NCI-H2107 (cell line): Measurements from ENCODE around the gene CNTNAP2.

Experiments
- DNase-seq: peaks from one replicate; lab custom pipeline; 2025; lab: John Stamatoyannopoulos, UW

CNTNAP2 gene

DNA sequence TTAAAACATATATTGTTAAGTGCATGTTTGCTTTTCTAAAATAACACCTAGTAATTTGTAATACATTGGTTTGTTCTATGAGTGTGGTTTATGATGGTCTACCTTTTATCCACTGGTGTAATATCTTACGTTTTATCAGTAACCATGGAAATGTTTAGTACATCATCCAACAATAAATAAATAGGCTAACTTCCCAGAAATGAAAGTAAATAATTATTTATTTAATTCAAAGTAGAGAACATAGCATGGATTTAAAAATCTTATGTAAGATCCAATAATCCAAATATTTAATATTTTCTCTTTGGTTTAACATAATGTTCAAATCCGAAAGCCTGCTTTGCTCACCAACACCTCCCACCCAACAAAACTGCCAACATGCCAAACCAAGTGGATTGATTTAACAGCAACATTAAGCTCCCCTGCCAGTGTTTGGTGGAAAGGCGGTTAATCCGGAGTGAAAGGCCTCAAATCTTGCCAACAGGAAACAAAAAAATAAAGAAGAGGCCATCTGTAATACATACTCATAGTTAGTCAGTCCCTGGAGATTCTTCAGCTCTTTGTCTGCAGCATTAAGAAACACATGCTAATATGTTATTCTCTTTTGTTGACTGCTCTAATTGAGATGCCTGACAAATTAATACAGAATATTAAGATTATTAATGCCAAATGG lies 897.8 kb downstream of the CNTNAP2 start:
- DNase-seq = no peak

DNA sequence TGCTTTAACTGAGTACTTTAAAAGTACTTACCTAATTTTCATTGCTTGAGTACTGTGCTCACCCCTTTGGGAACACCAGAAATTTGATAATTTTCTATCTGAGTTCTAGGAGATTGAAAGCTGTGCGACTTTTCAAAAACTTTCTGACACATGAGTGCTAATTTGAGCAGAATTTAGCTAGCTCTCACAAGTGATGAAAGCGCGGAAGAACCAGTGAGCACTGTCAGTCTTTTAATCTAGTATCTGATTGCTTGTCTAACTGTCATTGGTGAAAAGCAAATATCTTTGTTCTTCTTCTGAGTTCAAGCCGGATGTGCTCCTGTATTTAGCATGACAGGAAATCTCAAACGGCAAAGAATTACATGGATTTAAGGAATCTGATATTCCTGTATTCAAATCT lies 899.4 kb downstream of the CNTNAP2 start:
- DNase-seq = no peak

GRCh38 chr7:147022056-147022455 lies 905.5 kb downstream of the CNTNAP2 start:
- no peak for DNase-seq

GRCh38 chr7:147023440-147023839 lies 906.8 kb downstream of the CNTNAP2 start:
- DNase-seq = no peak

DNA sequence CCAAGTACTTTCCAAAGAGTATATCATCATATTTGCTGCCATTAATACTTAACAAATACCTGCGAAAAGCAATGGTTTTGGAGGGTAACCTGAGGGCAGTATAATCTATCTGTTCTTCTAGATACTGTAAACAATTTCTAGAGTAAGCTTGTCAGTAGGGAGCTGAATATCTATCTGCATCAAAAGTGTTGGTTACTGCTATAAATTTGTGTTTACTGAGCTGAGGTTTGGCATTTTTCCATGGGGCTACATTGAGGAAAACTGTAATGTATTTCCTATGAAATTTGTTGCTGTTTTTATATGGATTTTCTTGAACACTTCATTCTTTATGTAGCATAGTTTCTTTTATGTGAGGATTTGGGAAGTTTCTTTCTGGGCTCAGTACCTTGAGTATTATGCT lies 913.4 kb downstream of the CNTNAP2 start:
- DNase-seq = no peak

GRCh38 chr7:147033641-147034040 lies 917.0 kb downstream of the CNTNAP2 start:
- DNase-seq = no peak

- DNase-seq = no peak
These were observed 924.8 kb downstream of the CNTNAP2 start for GRCh38 chr7:147041438-147041837.

- no peak for DNase-seq
These were observed 928.3 kb downstream of the CNTNAP2 start for GRCh38 chr7:147044941-147045340.

GRCh38 chr7:147047696-147048095 lies 931.1 kb downstream of the CNTNAP2 start:
- DNase-seq = no peak

DNA sequence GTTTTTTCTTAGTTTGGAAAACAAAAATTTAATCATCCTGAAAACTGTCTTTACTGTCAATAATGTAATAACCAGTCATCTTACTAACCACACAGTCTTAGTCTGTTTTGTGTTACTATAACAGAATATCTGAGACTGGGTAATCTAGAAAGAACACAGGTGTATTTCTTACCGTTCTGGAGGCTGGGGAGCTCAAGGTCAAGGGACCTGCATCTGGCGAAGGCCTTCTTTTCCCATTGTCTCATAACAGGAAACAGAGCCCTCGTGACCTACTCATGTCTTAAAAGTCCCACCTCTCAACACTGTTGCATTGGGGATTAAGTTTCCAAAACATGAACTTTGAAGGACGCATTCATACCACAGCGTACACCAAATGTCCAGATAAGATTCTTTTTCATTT lies 932.3 kb downstream of the CNTNAP2 start:
- no peak for DNase-seq

- no peak for DNase-seq
These were observed 936.2 kb downstream of the CNTNAP2 start for GRCh38 chr7:147052818-147053217.

DNA sequence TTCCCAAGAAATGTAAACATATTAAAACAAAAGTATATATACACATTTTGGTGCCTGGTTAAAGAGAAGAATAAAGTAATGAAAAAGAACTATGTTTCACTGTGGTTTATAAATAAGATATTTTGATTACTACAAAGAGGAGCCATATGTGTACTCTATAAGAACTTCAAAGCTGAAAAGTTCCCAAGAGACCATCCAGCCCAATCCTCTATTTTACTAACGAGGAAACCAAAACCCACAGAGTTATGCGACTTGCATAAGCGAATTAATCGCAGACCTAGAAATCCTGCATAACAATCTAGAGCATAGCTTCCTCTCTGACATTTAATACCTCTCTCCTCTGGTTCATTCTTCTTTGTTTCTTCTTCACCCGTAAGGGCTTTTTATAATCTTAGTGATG lies 937.1 kb downstream of the CNTNAP2 start:
- no peak for DNase-seq

DNA sequence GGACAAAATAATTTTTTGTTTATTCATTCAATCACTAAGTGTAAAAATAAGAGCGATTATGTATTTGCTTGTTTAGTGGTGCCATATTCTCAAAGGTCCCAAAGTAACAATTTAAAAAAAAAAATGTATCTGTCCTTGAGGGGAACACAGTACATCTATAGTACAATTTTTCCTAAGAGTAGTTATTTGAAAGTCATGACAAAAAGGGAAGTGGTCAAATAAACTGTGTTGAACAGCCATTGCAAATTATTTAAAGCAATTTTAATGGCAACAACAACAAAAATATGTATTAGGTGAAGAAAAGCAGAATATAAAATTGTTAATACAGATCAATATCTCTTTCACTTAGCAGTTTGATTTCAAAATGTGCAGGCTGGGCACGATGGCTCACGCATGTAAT lies 943.5 kb downstream of the CNTNAP2 start:
- DNase-seq = no peak

DNA sequence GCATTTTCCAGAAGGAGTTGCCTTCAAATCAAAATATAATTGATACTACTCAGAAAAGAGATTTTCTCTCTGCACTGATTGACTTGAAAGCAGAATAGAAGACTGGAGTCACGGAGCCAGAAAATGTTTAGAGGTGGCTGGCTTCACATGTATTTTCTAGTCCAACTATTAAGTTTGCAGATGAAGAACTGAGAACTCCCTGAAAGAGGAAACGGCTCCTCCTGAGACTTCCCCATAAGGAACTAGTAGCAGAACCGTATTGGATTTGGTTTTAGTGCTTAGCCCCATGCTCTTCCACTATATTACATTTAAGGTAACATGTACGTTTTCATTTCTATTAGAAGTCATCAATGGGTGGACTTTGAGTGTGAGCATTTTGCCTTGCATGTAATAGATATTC lies 946.3 kb downstream of the CNTNAP2 start:
- no peak for DNase-seq

GRCh38 chr7:147068842-147069241 lies 952.2 kb downstream of the CNTNAP2 start:
- no peak for DNase-seq

- no peak for DNase-seq
These were observed 953.2 kb downstream of the CNTNAP2 start for GRCh38 chr7:147069771-147070170.

GRCh38 chr7:147070886-147071285 lies 954.3 kb downstream of the CNTNAP2 start:
- DNase-seq = no peak

GRCh38 chr7:147071536-147071935 lies 954.9 kb downstream of the CNTNAP2 start:
- DNase-seq = no peak

GRCh38 chr7:147078312-147078711 lies 961.7 kb downstream of the CNTNAP2 start:
- no peak for DNase-seq

- DNase-seq = no peak
These were observed 962.5 kb downstream of the CNTNAP2 start for GRCh38 chr7:147079083-147079482.

- no peak for DNase-seq
These were observed 963.4 kb downstream of the CNTNAP2 start for GRCh38 chr7:147079921-147080420.

DNA sequence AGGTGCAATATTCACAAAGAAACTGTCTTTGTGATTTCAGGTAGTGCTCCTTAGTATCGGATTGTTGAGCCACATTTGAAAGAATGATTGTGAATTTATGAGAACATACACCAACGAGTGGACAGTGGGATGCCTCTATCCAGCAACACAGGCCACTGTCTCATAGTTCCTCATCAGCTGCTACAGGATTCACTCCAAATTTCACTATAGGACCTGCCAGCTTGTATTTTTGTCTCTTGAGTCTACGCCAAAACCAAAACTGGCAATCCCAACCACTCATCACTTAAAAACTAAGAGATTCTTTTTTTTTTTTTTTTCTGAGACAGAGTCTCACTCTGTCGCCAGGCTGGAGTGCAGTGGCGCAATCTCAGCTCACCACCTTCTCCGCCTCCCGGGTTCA lies 964.5 kb downstream of the CNTNAP2 start:
- DNase-seq = no peak

- no peak for DNase-seq
These were observed 972.5 kb downstream of the CNTNAP2 start for GRCh38 chr7:147089051-147089461.

DNA sequence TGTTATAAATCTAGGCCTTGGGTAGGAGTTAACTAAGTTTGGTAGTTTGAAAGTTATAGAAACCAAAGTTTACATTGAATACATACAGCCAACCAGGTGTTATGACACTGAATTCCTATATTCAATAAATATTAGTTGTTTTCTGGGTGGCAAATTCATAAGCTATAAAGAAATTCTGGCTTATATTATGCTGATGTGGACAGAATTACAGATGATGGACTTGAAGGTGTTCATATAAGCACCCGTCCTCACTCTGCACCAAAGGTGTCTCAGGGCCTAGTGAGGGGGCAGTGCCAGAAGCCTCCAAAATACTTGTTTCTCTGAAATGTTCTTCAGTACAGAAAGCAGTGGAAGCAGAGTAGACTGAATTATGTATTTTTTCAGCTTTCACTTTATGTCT lies 973.0 kb downstream of the CNTNAP2 start:
- no peak for DNase-seq
